Measurements from ENCODE around the gene SPDYE4. TPM values are rescaled to one million over a fixed set of nuclear protein-coding genes. Genes with fewer than 3 reads are reported as not detected.
A peak's percentile ranks its signal among the peaks of the same experiment; 100 is the strongest.

Gene SPDYE4
- total and polyA plus RNA-seq, 2 experiments from 2014 or later: not detected

GRCh38 chr17:8799570-8800212 is 41.3 kb upstream of the SPDYE4 start:
- Histone ChIP-seq H3K4me3 (peak overlapping the region; percentile 77), H3K4me2 (peak overlapping the region; percentile 93; the same call in 1 of the 2 replicates), H3K9me2 (ENCODE audit: insufficient read depth) (no peaks in the 10 kb centered on the region), H2AFZ (peak overlapping the region; percentile 80; the same call in 1 of the 2 replicates), H3K79me2 (replicated peaks; ENCODE audit: insufficient read depth) (no peaks in the 10 kb centered on the region), H4K20me1 (replicated peaks; ENCODE audit: insufficient read depth) (no peaks in the 10 kb centered on the region), H3F3A (replicated peaks; ENCODE audit: low read depth) (peaks cover 4% of the 10 kb centered on the region), H3K36me3 (ENCODE audit: insufficient read depth) (no peaks in the 10 kb centered on the region), H3K27ac (ENCODE audit: low read depth) (no peak overlapping the region), H3K4me1 (ENCODE audit: insufficient read depth) (0 out of 2 replicates have a peak, but pooled peaks cover 3% of the 10 kb centered on the region), H3K27me3 (ENCODE audit: insufficient read depth) (no peaks in the 10 kb centered on the region)
- ATAC-seq: no peak
- Mint-ChIP-seq H3K4me3 (peak overlapping the region; percentile 71), H3K36me3 (ENCODE audit: low read depth) (no peaks in the 10 kb centered on the region), H3K27ac (no peak overlapping the region), H3K9me3 (no peaks in the 10 kb centered on the region; the same call in 2 of the 3 replicates), H3K4me1 (peaks cover 26% of the 10 kb centered on the region), H3K27me3 (ENCODE audit: insufficient read depth, low read depth, poor library complexity) (peaks cover 23% of the 10 kb centered on the region)
- TF ChIP-seq JUNB (IDR thresholded peaks at IDR 0.05; ENCODE audit: unreplicated experiment): no peak
- no peak for TF ChIP-seq ZNF114 (CRISPR knock-in tag; IDR thresholded peaks at IDR 0.05)
- no peak for TF ChIP-seq EZH2phosphoT487 (IDR thresholded peaks at IDR 0.05; ENCODE audit: unreplicated experiment)
- no peak for TF ChIP-seq POLR2AphosphoS5 (IDR thresholded peaks at IDR 0.05; ENCODE audit: low read depth)
- TF ChIP-seq NANOG (IDR thresholded peaks at IDR 0.05; ENCODE audit: borderline replicate concordance): no peak
- TF ChIP-seq, protein P1, sequence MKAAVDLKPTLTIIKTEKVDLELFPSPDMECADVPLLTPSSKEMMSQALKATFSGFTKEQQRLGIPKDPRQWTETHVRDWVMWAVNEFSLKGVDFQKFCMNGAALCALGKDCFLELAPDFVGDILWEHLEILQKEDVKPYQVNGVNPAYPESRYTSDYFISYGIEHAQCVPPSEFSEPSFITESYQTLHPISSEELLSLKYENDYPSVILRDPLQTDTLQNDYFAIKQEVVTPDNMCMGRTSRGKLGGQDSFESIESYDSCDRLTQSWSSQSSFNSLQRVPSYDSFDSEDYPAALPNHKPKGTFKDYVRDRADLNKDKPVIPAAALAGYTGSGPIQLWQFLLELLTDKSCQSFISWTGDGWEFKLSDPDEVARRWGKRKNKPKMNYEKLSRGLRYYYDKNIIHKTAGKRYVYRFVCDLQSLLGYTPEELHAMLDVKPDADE (IDR thresholded peaks at IDR 0.05): no peak
- TF ChIP-seq EZH2 (IDR thresholded peaks at IDR 0.05; ENCODE audit: low read depth, unreplicated experiment): no peak
- no peak for TF ChIP-seq STAT1 (IDR thresholded peaks at IDR 0.05; ENCODE audit: unreplicated experiment)
- TF ChIP-seq CTCF (conservative IDR thresholded peaks at IDR 0.05; ENCODE audit: low read depth in 2 of 2): no peak; a peak in 1 of 4 replicates
- TF ChIP-seq, protein P2, sequence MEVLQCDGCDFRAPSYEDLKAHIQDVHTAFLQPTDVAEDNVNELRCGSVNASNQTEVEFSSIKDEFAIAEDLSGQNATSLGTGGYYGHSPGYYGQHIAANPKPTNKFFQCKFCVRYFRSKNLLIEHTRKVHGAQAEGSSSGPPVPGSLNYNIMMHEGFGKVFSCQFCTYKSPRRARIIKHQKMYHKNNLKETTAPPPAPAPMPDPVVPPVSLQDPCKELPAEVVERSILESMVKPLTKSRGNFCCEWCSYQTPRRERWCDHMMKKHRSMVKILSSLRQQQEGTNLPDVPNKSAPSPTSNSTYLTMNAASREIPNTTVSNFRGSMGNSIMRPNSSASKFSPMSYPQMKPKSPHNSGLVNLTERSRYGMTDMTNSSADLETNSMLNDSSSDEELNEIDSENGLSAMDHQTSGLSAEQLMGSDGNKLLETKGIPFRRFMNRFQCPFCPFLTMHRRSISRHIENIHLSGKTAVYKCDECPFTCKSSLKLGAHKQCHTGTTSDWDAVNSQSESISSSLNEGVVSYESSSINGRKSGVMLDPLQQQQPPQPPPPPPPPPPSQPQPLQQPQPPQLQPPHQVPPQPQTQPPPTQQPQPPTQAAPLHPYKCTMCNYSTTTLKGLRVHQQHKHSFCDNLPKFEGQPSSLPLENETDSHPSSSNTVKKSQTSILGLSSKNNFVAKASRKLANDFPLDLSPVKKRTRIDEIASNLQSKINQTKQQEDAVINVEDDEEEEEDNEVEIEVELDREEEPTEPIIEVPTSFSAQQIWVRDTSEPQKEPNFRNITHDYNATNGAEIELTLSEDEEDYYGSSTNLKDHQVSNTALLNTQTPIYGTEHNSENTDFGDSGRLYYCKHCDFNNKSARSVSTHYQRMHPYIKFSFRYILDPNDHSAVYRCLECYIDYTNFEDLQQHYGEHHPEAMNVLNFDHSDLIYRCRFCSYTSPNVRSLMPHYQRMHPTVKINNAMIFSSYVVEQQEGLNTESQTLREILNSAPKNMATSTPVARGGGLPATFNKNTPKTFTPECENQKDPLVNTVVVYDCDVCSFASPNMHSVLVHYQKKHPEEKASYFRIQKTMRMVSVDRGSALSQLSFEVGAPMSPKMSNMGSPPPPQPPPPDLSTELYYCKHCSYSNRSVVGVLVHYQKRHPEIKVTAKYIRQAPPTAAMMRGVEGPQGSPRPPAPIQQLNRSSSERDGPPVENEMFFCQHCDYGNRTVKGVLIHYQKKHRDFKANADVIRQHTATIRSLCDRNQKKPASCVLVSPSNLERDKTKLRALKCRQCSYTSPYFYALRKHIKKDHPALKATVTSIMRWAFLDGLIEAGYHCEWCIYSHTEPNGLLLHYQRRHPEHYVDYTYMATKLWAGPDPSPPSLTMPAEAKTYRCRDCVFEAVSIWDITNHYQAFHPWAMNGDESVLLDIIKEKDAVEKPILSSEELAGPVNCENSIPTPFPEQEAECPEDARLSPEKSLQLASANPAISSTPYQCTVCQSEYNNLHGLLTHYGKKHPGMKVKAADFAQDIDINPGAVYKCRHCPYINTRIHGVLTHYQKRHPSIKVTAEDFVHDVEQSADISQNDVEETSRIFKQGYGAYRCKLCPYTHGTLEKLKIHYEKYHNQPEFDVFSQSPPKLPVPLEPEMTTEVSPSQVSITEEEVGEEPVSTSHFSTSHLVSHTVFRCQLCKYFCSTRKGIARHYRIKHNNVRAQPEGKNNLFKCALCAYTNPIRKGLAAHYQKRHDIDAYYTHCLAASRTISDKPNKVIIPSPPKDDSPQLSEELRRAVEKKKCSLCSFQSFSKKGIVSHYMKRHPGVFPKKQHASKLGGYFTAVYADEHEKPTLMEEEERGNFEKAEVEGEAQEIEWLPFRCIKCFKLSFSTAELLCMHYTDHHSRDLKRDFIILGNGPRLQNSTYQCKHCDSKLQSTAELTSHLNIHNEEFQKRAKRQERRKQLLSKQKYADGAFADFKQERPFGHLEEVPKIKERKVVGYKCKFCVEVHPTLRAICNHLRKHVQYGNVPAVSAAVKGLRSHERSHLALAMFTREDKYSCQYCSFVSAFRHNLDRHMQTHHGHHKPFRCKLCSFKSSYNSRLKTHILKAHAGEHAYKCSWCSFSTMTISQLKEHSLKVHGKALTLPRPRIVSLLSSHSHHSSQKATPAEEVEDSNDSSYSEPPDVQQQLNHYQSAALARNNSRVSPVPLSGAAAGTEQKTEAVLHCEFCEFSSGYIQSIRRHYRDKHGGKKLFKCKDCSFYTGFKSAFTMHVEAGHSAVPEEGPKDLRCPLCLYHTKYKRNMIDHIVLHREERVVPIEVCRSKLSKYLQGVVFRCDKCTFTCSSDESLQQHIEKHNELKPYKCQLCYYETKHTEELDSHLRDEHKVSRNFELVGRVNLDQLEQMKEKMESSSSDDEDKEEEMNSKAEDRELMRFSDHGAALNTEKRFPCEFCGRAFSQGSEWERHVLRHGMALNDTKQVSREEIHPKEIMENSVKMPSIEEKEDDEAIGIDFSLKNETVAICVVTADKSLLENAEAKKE (CRISPR knock-in tag; IDR thresholded peaks at IDR 0.05): no peak
- TF ChIP-seq CREB1 (CRISPR knock-in tag; IDR thresholded peaks at IDR 0.05; ENCODE audit: low read depth): no peak
- TF ChIP-seq REST (IDR thresholded peaks at IDR 0.05; ENCODE audit: unreplicated experiment): no peak
- no peak for TF ChIP-seq ZNF331 (CRISPR knock-in tag; IDR thresholded peaks at IDR 0.05; ENCODE audit: low read depth)
- DNase-seq (ENCODE audit: low spot score): no peak
